Aorta (tissue), 5 donors: ENCODE measurements around the gene TBC1D19. TPM values are rescaled to one million over a fixed set of nuclear protein-coding genes. Genes with fewer than 3 reads are reported as not detected.
"Not testable (repeated sequence)": the region's sequence is repeated elsewhere in the genome, so short reads cannot be mapped to it uniquely, and the experiment has no call there.

ENCODE experiments used
- ATAC-seq: fragments of 200-7000 bp; cut with Tn5 transposase; one replicate; pipeline ENCODE4 v1.9.1; 2022; ENCODE audit warnings: moderate library complexity; ENCODE audit not compliant: low FRiP score
- DNase-seq, 2 donors: peaks; one replicate each; pipeline ENCODE4 v3.0.0-alpha.2; 2020
- H3K27ac ChIP-seq, 2 donors: one replicate each; pipeline ENCODE4 v1.5.1; 2013; ENCODE audit warnings: low read length in 2 of 2, mild to moderate bottlenecking in 2 of 2, moderate library complexity in 2 of 2, control low read depth in 1 of 2, inconsistent platforms in 1 of 2, low read depth in 1 of 2
- H3K27me3 ChIP-seq, 2 donors: one replicate each; pipeline ENCODE4 v1.6.1; 2013; ENCODE audit warnings: control low read depth in 1 of 2, low read length in 1 of 2, mild to moderate bottlenecking in 1 of 2, moderate library complexity in 1 of 2; ENCODE audit not compliant: insufficient read depth in 2 of 2, control insufficient read depth in 1 of 2
- H3K36me3 ChIP-seq, 2 donors: one replicate each; pipeline ENCODE4 v1.6.1; 2013; ENCODE audit warnings: control low read depth in 1 of 2, low read length in 1 of 2, mild to moderate bottlenecking in 1 of 2; ENCODE audit not compliant: insufficient read depth in 2 of 2, control insufficient read depth in 1 of 2
- H3K4me1 ChIP-seq, 2 donors: one replicate each; pipeline ENCODE4 v1.6.1; 2013; ENCODE audit warnings: low read length in 2 of 2, control low read depth in 1 of 2, mild to moderate bottlenecking in 1 of 2, moderate library complexity in 1 of 2; ENCODE audit not compliant: insufficient read depth in 2 of 2, control insufficient read depth in 1 of 2
- H3K4me3 ChIP-seq, 2 donors: one replicate each; pipeline ENCODE4 v1.5.1; 2013; ENCODE audit warnings: low read length in 2 of 2, control low read depth in 1 of 2, mild to moderate bottlenecking in 1 of 2
- H3K9me3 ChIP-seq: one replicate; pipeline ENCODE4 v1.6.1; 2013; ENCODE audit warnings: mild to moderate bottlenecking, low read length; ENCODE audit not compliant: control insufficient read depth
- WGBS, 2 donors: extraction: QIAGEN DNeasy Blood & Tissue Kit; methylation state at CpG; one replicate each; pipeline ENCODE4 v1.1.7; 2013; 5-methylcytosine and 5-hydroxymethylcytosine counted together
- intact Hi-C, 2 donors: fragments of 100-400 bp; cut with DNase I; formaldehyde crosslinking; loops; one replicate each; pipeline versions ENCODE4 v1.14.2 to v1.15.0; 2022
- polyA plus RNA-seq, 2 donors: library from polyadenylated mRNA; stranded (reverse); fragments of 200-250 nt; gene quantifications; one replicate each; pipeline ENCODE4 v1.2.3, GENCODE V29; 2013
- total RNA-seq, 2 donors: library from RNA; stranded (reverse); fragmentation: NEBNext Ultra II Directional; extraction: Animal tissue kit (Norgen Biotek cat#: 25700); gene quantifications; one replicate each; pipeline ENCODE4 v1.2.1, GENCODE V29; 2021
- donor health status: healthy with polysubstance abuse.
- donor health status: Bipolar disorder and iron deficiency.
- donor health status: DM: no; HTN: no; CAD: no.
- donor health status: DM: no; HTN: no; CAD: no.
- donor health status: DM: yes; HTN: yes; CAD: no.

TBC1D19 gene
- total and polyA plus RNA-seq, 4 donors: 2.9 to 13.2 (median 7.1) TPM

DNA sequence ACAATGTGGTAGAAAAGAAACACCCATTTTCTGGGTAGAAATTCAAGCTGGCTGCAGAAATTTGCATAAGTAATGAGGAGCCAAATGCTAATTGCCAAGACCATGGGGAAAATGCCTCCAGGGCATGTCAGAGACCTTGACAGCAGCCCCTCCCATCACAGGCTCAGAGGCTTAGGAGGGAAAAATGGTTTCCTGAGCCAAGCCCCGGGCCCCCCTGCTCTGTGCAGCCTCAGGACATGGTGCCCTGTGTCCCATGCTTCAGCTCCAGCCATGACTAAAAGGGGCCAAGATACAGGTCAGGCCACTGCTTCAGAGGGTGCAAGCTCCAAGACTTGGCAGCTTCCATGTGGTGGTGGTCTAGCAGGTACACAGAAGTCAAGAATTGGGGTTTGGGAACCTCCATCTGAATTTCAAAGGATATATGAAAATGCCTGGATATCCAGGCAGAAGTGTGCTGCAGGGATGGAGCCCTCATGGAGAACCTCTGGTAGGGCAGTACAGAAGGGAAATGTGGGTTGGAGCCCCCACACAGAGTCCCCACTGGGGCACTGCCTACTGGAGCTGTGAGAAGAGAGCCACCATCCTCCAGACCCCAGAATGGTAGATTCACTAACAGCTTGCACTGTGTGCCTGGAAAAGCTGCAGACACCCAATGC lies 95.3 kb downstream of the TBC1D19 start:
- H3K4me1 ChIP-seq, ATAC-seq, H3K27ac ChIP-seq, H3K36me3 ChIP-seq, H3K9me3 ChIP-seq, H3K4me3 ChIP-seq, H3K27me3 ChIP-seq, DNase-seq, intact Hi-C loops: not testable (repeated sequence)
- 94 to 95% methylated on average over 1 of the region's 1 CpG for WGBS, 2 donors

- H3K27me3 ChIP-seq: no peaks in the 10 kb centered on the region
- intact Hi-C loops: no loop called here
- 86 to 89% methylated on average over 3 of the region's 3 CpGs for WGBS, 2 donors
- H3K27ac ChIP-seq: no peak overlapping the region
- H3K4me1 ChIP-seq: no peaks in the 10 kb centered on the region
- ATAC-seq: no peak
- H3K36me3 ChIP-seq: no peaks in the 10 kb centered on the region
- DNase-seq: no peak
- no peak overlapping the region for H3K4me3 ChIP-seq
- H3K9me3 ChIP-seq: no peaks in the 10 kb centered on the region
These were observed 98.6 kb downstream of the TBC1D19 start for GRCh38 chr4:26682436-26682835.

GRCh38 chr4:26685250-26685649 lies 101.4 kb downstream of the TBC1D19 start:
- Histone ChIP-seq H3K27ac (no peak overlapping the region), H3K27me3 (no peaks in the 10 kb centered on the region), H3K4me1 (no peaks in the 10 kb centered on the region), H3K36me3 (peaks cover 0 to 2% of the 10 kb centered on the region in 2 donors), H3K9me3 (no peaks in the 10 kb centered on the region), H3K4me3 (no peak overlapping the region)
- intact Hi-C loops: no loop called here
- WGBS, 2 donors: 88 to 90% methylated on average over 1 of the region's 1 CpG
- DNase-seq (no peak), ATAC-seq (no peak)

DNA sequence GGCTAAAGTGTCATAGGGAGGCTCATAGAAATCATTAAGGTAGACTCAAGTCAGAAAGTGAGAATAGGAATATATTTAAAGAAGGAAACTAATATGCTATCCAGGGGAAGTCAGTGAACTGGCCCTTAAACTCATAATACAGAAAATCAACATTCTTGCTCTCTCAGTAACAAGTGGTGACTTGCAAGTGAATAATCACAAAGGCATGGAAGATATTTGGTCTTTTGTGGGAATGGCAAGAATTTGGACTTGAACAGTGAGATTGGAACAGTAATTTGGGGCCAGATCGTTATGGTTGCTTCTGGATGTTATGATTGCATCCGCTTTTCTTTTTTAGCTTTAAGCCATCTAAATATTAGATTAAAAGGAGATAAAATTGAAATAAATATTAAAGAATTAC lies 103.8 kb downstream of the TBC1D19 start:
- H3K27me3 ChIP-seq: no peaks in the 10 kb centered on the region
- DNase-seq: no peak
- H3K36me3 ChIP-seq: peaks cover 0 to 4% of the 10 kb centered on the region in 2 donors
- intact Hi-C loops: no loop called here
- no peak overlapping the region for H3K4me3 ChIP-seq
- no peaks in the 10 kb centered on the region for H3K4me1 ChIP-seq
- 41 to 44% methylated on average over 2 of the region's 2 CpGs for WGBS, 2 donors
- no peak overlapping the region for H3K27ac ChIP-seq
- no peaks in the 10 kb centered on the region for H3K9me3 ChIP-seq
- no peak for ATAC-seq

- Histone ChIP-seq H3K4me3 (no peak overlapping the region), H3K4me1 (no peaks in the 10 kb centered on the region), H3K27me3 (no peaks in the 10 kb centered on the region), H3K36me3 (peaks cover 0 to 4% of the 10 kb centered on the region in 2 donors), H3K27ac (no peak overlapping the region), H3K9me3 (no peaks in the 10 kb centered on the region)
- no peak for ATAC-seq
- WGBS, 2 donors: 77 to 91% methylated on average over 3 of the region's 3 CpGs
- intact Hi-C loops: no loop called here
- DNase-seq: no peak
These were observed 106.6 kb downstream of the TBC1D19 start for GRCh38 chr4:26690506-26690905.

DNA sequence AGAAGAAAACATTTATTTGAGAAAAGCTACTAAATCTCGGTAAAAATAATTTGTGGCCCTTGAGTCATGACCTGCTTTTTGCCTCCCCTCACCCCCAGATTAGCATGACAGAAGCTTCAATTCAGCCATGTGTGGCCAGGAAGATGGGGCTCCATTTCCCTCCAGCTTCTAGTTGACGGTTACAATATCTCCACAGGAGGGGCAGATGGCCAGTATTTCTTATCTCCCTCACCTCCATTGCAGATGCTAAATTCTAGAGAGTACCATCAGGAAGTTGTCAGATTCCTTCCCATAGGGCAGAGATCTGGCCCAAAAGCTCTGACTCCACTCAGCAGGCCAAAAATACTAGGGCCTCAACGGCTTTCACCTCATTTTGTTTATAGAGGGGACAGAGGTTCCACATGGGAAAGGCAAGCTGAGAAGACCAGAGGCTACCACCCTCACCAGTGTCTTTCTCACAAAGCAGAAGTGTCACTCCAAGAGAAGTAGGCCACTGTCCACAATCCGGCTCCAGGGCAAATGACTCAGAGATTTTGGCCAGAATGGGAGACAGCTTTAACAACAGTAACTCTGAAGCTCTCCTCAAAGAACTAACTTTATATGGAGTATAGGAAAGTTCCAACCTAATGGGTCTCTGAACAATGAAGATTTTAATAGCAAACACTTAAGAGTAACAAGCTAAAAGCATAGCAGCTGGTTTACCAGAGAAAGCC lies 108.3 kb downstream of the TBC1D19 start:
- Histone ChIP-seq H3K27ac (no peak overlapping the region), H3K4me1 (no peaks in the 10 kb centered on the region), H3K27me3 (no peaks in the 10 kb centered on the region), H3K4me3 (no peak overlapping the region), H3K36me3 (peaks cover 0 to 4% of the 10 kb centered on the region in 2 donors), H3K9me3 (no peaks in the 10 kb centered on the region)
- ATAC-seq (no peak), DNase-seq (no peak)
- intact Hi-C loops: no loop called here
- WGBS, 2 donors: 91 to 93% methylated on average over 4 of the region's 4 CpGs

GRCh38 chr4:26694131-26694530 lies 110.2 kb downstream of the TBC1D19 start:
- ATAC-seq, intact Hi-C loops, H3K27me3 ChIP-seq, H3K4me1 ChIP-seq, H3K36me3 ChIP-seq, H3K9me3 ChIP-seq, H3K27ac ChIP-seq, DNase-seq, H3K4me3 ChIP-seq: not testable (repeated sequence)
- WGBS, 2 donors: 97 to 99% methylated on average over 13 of the region's 13 CpGs

DNA sequence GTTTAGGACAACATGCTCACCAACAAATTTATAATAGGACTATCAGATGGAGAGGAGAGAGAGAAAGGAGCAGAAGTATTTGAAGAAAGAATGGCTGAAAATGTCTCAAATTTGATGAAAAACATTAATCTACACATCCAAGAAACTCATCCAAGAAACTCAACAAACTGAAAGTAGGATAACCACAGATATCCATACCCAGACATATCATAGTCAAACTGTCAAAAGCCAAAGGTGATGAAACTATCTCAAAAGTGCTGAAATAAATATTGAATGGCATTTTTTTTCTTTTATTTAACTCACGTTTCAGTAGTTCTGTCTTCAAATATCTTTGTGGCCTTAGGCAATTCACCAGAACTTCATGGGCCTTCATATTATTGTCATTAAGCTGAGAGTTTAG lies 116.2 kb downstream of the TBC1D19 start:
- DNase-seq (no peak), ATAC-seq (no peak)
- Histone ChIP-seq H3K4me3 (no peak overlapping the region), H3K9me3 (no peaks in the 10 kb centered on the region), H3K36me3 (no peaks in the 10 kb centered on the region), H3K27me3 (no peaks in the 10 kb centered on the region), H3K4me1 (no peaks in the 10 kb centered on the region), H3K27ac (no peak overlapping the region)
- intact Hi-C loops: no loop called here
- 71 to 79% methylated on average over 1 of the region's 1 CpG for WGBS, 2 donors

DNA sequence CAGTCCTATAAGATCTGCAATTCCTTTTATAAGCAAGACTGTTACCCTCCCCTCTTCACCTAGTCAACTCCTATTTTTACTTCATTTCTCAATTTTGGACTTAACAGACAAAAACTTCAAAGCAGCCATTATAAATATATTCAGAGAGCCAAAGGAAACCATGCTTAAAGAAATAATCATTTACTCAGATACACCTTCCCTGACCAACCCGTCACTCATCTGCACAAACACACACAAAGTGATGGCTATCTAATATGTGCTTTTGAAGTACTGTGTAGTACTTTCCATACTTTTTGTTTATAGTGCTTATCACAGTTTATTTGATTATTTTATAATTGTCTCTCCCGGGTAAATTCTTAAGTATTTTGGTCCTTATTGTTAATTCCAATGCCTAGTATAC lies 117.2 kb downstream of the TBC1D19 start:
- no peak overlapping the region for H3K27ac ChIP-seq
- H3K36me3 ChIP-seq: no peaks in the 10 kb centered on the region
- WGBS, 2 donors: 45 to 62% methylated on average over 2 of the region's 2 CpGs
- H3K4me3 ChIP-seq: no peak overlapping the region
- no peaks in the 10 kb centered on the region for H3K9me3 ChIP-seq
- DNase-seq: no peak
- no peaks in the 10 kb centered on the region for H3K4me1 ChIP-seq
- H3K27me3 ChIP-seq: no peaks in the 10 kb centered on the region
- intact Hi-C loops: no loop called here
- no peak for ATAC-seq
